Globus pallidus (tissue), 1 donor: ENCODE measurements around the gene NRXN3.

ENCODE experiments used
- DNase-seq: peaks from one replicate; pipeline ENCODE4 v3.0.0-alpha.2; 2015; ENCODE audit warnings: low spot score

Gene NRXN3

DNA sequence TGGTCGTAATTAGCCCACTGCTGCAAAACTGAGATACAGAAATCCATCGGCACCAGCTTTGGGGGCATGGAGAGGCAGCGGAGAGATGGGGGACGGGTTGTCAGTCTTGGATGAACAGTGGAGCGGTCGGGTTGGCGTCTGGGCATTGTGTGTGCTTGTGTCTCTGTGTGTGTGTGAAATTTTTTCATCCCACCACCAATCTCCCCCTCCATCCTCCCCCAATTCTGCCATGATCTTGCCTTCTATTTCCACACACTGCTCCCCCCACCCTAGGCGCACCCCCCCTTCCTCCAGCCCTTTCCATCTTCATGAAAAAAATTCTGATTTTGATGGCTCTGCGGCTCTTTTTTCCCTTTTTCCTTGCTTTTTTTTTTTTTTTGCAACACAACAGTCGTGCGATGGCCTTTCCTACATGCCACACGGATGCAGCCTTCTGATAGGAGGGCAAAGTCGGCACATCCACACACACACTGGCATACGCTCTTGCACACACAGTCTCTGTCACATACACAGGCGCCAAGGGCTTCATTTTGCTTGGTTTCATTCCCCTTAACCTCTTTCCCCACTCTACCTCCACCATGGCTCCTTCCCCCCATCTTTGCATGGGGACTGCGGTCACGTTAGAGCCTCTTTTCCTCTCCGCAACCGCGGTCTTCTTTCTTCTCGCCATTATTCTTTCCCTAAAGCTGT lies 3.3 kb downstream of the NRXN3 start:
- DNase-seq, result no peak

DNA sequence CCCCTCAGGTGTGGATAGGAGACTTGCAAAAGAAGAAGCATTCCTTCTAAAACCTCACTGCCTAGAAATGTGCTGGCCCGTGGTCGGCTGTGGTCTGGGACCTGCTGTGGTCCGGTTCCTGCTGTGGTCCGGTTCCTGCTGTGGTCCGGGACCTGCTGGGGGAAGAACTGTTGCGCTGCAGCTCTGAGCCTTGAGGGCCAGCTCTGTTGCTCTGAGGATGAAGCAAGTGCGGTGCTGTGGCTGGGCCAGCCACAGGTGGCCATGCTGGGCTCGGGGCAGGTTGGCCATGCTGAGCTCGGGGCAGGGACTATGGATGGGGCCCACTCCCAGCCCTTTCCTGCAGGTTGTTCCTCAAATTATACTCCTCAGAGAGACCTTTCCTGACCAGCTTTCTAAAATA lies 5.2 kb downstream of the NRXN3 start:
- DNase-seq, result no peak

DNA sequence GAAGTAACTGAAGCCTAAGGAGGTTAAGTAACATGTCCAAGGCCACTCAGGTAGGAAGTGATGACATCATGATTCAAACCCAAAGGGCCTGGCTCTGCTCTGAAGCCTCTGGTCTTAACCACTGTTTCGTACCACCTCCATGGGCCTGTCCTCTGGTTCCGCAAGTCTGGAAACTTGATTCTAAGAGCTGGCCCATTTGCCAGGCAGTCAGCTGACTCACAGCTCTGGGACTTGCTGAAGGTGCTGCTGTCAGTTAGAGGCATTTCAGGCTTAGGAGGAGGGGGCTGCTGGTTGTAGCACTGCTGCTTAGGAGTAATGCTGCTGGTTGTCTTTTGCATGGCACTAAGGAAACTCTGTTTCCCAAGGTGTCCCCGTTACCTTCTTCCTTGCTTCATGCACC lies 7.9 kb downstream of the NRXN3 start:
- DNase-seq, result no peak

DNA sequence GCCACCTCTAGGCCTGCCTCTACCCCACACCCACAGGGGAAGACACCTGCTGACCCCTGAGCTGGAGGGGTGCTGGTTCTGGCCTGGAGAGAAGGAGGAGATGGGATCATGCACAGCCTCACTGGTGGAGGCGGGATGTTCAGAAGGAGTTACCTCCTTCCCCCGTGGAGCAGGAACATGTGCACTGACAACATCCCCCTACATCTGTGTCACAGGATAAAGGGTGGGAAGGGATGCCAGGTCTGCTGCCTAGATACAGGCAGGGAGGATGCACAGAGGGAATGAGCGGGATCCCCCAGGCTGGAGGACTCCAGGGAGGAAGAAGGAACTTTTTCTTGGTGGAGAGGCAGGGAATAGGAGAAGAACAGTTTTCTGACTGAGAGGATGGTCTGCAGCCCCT lies 8.8 kb downstream of the NRXN3 start:
- no peak for DNase-seq

DNA sequence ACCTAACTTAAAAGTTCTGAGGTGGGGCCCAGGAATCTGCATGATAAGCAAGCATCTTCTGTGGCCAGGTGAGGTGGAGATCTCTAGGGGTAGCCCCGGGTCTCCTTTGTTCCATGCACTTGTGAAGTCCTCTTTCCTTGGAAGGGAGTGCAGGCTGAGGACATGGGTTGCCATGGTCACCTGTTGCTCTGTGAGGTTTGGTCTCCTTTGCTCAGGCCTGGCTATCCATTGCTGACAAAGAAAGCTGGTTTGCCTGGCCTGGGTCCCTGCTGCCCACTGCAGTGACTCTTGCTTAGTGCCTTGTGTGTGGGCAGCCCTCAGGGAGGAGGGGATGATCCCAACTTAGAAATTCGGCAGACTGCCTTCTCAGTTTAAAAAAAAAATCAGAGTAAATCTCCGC lies 11.1 kb downstream of the NRXN3 start:
- DNase-seq, result no peak

DNA sequence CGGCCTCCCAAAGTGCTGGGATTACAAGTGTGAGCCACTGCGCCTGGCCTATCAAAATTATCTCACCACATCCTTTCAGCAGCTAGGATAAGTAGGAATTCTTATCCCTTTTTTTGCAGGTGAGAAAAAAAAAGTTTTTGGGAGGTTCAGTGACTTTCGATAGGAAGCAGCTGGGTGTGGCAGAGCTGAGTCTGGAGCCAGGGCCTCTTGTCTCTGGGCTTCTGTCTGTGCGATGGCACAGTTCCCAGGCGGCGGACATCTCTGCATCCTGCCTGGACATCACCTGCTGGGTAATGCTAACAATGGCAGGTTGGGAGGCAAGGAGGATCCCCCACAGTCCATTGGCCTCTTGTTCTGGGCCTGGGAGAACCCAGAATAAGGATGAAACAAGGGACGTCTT lies 12.5 kb downstream of the NRXN3 start:
- no peak for DNase-seq

DNA sequence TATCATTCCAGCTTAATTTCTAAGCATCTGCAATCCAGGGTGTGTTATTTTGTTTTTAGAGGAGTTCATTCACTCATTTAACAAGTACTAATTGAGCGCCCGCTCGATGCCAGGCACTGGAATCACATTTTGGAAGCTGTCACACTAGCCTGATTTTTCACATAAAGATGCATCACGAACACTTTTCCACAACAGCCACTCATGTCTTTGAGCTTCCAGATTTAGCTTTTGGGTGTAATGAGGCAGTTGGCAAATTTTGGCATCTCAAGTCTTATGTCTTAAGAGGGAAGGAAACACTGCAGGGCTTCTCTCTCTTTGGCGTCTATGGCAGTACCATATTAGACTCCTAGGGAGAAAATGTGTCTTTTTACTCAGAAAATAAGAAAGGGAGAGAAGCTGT lies 14.0 kb downstream of the NRXN3 start:
- DNase-seq, result no peak

DNA sequence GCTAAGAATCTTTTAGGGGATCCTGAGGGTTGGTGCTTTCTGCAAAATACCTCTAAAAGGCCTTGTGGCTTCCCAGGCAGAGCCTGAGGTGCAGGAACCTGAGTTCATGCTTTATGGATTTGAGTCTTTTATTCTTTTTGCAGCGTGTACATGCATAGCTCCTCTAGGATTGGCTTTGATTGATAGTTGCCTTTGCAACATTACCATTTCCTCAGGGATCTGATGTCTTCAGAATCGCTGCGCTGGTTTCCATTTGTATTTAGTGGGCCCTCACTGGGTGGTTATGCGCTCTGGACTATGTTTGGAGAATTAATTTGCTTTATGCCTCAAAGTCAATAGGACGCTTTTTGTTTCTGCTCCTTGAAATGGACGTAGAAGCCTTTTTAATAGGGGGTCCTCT lies 16.1 kb downstream of the NRXN3 start:
- no peak for DNase-seq

DNA sequence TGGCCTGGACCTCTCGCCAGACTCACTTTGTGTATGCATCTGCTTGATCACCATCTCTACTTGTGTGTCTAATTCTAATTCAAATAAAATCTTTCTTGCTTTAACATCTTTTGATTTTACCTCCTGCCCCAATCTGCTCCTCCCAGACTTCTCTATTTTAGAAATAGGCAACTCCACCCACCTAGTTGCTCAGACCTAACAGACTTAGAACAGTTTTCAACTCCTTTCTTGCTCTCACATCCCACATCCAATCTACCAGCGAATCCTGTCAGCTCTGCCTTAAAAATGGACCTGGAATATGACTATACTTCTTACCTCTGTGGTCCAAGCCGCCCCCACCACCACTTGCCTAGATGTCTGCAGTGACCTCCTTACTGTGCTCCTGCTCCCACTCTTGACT lies 18.7 kb downstream of the NRXN3 start:
- DNase-seq, result no peak

DNA sequence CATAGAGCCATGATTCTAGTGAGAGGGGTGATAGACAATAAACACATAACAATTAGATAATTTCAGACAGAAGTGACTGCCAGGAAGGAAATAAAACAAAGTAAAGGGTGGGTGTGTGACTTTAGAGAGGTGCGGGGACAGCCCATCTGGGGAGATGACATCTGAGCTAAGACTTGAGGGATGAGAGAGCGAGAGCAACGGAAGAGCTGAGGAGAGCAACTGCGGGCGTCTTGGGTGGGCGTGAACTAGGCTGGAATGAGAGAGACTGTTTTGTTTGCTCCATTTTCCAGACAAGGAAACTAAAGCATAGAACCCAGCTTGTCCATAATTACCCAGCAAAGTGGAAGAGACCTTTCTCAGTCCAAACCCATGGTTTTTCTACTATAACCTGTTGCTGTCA lies 25.3 kb downstream of the NRXN3 start:
- DNase-seq, result no peak

DNA sequence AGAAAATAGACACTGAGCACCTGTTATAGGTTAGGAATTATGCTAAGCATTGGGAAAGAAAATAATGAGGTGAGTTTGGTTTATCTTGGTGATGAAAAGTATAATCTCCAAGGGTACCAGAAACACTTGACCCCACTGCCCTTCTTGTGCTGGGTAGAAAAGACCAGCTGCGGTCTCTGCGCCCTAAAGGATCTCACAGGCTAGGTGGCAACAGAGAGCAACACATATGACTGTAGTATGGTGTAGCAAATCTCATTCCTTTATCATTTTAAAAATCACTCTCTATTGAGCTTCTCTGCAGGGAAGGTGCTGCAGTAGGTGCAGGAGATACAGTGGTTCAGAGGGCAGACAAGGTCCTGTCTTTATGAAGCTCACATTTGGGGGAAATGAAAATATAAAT lies 26.1 kb downstream of the NRXN3 start:
- DNase-seq, result no peak

DNA sequence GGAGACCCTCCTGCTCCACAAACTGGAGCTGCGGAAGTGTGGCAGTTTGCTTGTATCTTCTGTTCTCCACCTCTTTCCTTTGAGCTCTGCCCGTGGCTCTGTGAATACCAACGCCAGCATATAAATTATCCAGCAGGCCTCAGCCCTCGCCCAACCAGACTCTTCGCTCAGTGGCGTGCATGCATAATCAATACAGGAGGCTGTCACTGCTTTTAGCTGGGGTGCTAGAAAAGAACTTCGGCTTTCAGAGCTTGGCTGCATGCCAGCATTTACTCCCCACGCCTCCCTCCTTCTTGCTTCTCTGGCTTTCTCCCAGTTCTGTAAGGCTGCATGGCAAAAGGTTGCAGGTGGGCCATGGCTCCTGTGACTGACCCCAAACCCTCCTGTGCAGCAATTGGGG lies 26.9 kb downstream of the NRXN3 start:
- no peak for DNase-seq

DNA sequence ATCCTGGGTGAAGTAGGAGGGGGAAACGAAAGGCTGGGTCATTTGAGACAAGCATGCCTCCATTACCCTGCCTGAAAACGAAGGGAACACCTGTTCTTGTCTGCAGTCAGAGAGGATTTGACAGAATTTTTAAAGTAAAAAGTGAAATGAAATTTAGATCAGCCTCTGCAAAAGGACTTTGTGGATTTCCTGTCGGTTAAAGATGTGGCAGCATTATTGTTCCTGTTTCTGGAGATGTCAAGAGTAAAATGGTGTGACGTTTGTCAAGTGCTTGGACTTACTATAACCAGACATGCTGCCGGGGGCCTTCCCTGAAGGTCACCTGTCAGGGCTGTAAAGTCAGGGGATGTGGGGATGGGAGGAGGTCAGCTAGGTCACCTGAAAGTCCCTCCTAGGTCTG lies 32.0 kb downstream of the NRXN3 start:
- no peak for DNase-seq

DNA sequence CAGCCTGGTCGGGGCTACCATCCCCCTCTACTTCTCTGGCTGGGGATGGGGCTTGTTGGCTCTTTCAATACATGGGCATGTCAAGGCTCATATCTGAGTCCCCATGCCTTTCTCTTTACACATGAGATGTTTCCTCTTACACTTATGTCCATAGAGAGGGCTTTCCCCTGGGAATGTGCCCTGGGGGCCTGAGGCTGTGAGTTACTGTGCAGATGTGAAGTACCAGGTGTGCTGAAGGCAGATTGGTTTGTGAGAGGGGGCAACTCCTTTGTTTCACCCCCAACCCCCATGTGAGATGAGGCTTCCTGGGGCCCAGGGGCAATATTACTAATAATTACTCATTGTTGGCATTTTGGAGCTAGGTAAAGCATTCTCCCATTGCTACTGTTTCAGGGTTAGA lies 32.8 kb downstream of the NRXN3 start:
- DNase-seq, result no peak

DNA sequence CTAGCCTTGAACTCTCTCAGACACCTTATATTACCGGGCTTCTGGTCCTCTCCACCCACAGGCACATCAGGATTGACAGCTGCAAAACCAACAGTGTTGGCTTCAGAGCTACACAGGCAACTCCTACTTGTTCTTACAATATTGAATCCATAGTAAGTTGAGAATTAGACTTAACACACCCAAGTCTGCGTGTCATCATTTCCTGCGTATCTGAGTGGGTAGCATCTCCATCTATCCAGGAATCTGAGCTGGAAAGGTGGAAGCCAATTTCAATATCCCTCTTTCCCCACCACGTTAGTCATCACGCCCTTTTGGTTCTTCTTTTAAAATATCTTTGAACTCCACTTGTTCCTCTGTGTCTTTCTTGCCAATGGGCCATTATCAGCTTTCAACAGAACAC lies 37.2 kb downstream of the NRXN3 start:
- no peak for DNase-seq

DNA sequence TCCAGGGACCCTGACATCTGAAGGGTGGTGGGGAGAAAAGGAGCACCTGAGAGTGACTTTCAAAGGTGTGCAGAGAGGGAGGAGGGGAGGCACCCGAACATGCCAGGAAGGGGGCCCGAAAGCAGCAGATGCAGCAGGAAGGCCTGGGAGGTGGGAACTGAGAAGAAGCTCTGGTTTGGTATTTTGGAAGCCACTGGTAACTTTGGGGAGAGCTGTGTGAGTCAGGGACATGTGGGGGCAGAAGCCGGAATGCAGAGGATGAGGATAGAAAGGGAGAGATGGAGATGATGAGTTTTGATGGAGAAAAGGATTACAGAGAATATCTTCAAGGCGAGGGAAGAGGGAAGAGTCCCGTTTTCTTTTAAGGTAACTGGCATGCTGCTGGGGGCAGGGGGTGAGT lies 50.1 kb downstream of the NRXN3 start:
- no peak for DNase-seq

DNA sequence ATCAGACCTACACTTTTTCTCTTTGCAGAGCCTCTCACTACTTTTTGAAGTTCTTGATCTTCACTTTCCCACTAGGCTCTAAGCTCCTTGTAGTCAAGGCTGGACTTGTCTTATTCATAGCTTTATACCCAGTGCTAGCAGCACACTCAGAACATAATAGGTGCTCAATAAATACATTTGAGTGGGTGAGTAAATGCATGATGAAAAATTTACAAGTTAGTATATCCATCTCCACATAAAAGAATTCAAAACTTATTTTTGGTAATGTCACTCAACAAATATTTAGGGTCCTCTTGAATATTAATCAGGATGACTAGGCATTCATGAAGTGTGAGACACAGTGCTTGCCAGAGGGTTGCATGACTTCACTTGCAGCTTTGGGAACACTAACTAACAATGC lies 52.6 kb downstream of the NRXN3 start:
- no peak for DNase-seq

DNA sequence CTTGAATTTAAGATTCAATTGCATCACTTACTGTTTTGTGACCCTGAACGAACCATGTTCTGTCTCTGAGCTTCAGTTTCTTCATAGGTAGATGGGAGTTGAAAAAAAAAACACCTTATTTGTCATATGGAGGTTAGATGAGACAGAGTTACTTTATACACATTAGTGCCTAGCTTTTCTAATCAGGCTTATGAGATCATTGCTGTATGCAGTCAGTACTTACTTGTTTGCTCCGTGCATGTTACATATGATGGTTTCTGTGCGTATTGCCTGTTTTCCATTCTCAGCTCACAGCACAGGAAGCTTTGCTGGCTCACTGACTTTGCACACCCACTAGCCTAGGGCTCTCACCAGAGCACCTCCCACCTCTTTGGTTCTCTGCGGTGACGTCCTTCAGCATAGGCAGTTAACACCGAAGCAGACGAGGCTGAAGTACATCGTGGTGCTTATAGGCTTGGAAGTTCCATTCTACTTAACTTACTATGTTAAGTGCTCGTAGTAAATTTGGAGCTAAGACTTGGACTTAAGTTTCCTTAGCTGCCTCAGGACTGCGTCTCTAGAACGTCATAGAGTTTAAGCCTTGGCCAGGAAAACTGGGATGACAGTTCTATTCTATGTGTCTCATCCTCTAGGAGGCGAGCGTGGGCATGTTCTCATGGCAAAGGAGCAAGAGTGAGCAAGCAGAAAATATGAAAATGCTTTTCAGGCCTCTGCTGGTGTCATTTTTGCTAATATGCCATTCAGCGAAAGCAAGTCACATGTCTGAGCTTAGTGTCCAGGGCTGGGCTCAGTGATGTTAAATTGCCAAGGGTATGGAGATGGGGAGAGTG lies 57.3 kb downstream of the NRXN3 start:
- no peak for DNase-seq

DNA sequence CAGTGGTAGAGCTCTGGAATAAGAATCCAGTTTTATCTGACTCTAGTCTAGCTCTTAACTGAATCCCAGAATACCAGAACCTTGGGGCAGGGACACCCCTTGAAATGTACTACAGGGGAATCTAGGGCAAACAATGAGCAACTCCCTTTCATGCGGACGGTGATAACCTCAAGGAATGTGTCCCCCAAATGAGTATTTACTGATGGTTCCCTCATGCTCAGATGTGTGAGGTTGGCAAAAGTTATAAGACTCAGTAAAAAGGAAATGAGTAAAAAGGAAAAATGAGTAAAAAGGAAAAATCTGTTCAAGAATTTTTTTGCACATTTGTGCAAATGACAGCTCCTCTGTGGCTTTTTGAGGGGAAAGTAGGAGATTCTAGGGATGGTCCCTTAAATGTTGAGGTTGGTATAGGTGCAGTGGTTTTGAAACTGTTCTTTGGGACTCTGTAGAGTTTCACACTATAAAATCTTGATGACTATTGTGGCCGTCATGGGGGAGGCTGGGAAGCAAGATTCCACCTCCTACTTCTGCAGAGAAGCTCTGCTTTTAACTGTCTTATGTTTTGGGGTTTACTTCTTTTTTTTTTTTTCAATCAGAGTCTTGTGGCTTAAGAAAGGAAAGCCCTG lies 58.6 kb downstream of the NRXN3 start:
- DNase-seq, result no peak

DNA sequence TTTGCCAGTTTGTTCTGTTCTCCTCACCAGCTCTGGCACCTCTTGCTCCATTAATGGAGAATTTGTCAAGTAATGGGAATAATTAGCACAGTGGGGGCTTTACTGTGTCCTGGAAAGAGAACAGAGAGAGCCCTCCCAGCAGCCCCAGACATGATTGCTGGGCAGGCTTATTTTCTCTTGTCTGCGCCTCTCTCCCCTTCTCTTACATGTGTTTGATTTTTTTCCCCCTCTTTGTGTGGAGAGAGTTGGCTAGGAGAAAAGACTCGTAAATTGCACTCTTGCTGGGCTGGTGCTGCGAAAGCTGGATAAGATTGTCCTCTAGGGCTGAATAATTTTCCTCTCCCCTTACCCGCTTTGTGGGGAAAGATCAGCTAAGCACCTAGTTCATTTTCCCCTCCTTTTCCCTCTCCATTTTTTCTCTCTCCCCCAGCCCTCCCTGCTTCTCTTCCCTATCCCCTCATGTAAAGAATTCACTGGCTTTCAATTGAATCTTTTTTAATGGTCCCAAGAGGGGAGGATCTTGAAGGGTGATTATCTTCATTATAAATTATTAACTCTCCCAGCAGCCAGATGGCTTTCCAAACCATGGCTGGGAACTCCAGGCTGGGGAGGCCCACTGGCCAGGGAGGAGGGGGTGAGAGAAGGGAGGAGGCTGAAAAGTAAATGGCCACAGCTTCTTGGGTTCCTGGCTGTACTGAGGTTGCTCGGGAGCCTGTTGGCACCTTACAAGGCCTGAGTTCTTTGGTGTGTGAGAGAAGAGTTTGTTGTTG lies 62.2 kb downstream of the NRXN3 start:
- no peak for DNase-seq

DNA sequence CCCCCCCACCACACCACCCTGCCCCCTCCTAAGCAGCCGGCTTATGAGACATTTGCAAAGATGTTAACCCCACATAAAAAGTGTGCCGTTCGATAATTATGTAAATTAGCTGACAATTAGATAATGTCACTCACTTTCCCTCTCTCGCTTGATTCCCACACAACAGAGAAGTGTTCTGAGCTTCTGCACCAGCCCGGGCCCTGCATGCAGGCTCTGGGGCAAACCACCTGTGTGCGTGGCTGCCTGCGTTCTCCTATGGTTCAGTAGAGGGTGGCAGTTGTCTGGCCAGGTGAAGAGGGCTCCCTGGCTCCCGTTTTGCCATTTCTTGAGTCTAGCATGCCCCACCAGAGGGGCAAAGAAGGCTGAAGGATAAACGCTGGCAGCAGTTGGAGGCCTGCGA lies 68.0 kb downstream of the NRXN3 start:
- no peak for DNase-seq

DNA sequence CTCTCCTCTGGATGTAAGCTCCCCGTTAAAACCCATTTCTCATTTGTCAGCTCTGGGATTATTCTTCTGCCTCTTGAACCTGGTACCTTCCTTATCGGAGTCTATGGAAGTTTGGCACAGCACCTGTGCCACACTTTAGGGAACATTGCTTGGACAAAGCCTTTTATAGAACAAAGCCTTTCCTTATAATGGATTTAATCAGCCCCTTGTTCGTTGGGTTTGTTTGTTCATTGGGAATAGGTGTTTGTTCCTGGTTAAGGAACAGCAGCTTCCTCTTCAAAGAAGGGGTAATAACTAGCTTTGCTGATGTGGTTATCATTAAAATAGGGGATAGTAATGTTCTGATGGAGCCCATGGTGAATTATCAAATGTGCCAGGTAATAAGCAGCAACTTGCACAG lies 70.4 kb downstream of the NRXN3 start:
- no peak for DNase-seq

DNA sequence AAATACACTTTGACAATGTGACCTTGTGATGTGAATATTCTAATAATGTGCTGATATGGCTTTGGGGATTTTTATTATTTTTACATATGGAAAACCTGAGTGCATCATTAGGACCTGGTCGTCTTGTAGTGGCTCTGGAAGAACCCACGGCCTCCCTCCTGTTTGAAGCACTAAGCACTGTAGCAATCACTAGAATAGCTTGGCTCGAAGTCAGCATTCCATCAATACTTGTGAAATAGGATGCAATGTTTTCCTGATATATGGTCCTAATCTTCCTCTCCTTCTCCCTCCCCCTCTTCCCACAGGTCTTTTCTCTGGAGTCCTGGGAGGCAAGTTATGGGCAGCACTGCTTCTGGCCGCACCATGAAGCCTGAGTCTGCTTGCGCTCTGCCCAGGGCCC lies 71.9 kb downstream of the NRXN3 start:
- no peak for DNase-seq
